Stimulated activated CD8-positive, alpha-beta memory T cell treated with anti-CD3 and anti-CD28 coated beads, Interleukin-7, amount 100 ng/mL, for 24 hours (primary cell): Measurements from ENCODE around the gene HP.
"Not testable (repeated sequence)": the region's sequence is repeated elsewhere in the genome, so short reads cannot be mapped to it uniquely, and the experiment has no call there.

Experiments used
- DNase-seq: peaks from one replicate; pipeline ENCODE4 v3.0.0-alpha.2; 2020; ENCODE audit warnings: low read depth

The HP gene

GRCh38 chr16:72043058-72043457 is 11.2 kb upstream of the HP start:
- DNase-seq: no peak

GRCh38 chr16:72043539-72043938 is 10.8 kb upstream of the HP start:
- DNase-seq: no peak

- DNase-seq: no peak
Measured at GRCh38 chr16:72044296-72044695, 10.0 kb upstream of the HP start.

DNA sequence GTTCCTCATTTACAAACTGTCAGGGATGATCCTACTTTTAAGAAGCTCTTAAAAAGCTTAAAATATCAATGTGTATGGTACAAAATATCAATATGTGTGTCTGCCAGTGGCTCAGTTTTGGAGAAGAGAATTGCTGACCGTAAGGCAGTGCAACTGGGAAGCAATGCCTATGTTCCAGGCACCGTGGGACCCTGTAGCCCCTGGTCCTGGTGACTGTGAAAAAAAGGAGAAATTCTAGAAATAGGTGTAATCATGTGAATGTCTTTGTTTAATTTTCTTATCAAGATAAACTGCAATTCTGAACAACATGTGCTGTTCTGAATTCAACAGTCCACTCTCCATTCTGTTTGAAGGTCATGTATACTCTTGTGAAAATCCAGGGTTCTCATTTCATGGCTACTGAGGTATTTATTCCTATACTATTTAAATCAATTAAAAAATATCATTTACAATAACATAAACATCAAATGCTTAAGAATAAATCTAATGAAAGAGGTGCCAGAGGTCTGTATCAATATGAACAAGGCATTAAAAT is 9.4 kb upstream of the HP start:
- no peak for DNase-seq

GRCh38 chr16:72049110-72049509 is 5.2 kb upstream of the HP start:
- DNase-seq: no peak

DNA sequence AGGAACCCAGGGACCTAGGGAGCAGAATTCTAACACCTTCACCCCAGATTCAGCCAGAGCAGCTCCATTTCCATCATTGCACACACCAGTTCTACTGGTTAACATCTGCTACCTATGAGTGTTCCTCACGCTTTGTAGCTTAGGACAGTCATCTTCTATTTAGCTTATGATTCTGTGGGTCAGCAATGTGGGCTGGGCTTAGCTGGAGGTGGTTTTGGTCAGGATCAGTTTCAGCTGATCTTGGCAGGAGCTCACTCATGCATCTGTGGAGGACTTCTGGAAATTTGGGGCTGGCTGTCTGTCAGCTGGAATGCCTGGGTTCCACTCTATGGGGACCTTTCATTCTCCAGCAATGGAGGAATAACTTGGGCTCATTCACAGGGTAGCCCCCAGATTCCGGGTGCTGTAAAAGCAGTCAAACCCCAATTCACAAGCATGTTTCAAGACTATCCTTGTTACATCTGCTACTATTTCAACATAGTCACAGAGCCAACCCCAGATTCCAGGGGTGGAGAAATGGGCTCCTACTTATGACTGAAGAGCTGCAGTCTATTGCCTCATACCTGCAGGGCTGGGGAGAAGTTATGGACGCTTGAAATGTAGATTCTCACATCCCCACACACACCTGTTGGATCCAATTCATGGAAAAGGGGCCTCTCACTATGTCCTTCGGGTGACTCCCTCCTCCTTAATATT is 3.4 kb upstream of the HP start:
- DNase-seq: no peak

DNA sequence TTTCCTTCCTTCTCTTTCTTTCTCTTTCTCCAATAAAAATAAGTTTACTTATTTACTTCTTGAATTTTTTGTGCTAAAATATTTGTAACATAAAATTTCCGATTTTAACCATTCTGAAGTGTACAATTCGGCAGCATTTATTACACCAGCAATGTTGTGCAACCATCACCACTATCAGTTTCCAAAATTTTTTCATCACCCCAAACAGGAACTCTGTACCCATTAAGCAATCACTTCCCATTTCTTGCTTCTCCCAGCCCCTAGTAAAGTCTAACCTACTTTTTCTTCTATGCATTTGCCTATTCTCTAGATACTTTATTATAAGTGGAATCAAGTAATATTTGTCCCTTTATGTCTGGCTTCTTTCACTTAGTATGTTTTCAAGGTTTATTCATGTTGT is 2.5 kb upstream of the HP start:
- DNase-seq: no peak

GRCh38 chr16:72055911-72056310 is 1.6 kb downstream of the HP start:
- no peak for DNase-seq

GRCh38 chr16:72057313-72057712 is 3.0 kb downstream of the HP start:
- DNase-seq: not testable (repeated sequence)

GRCh38 chr16:72059060-72059459 is 4.8 kb downstream of the HP start:
- not testable (repeated sequence) for DNase-seq

DNA sequence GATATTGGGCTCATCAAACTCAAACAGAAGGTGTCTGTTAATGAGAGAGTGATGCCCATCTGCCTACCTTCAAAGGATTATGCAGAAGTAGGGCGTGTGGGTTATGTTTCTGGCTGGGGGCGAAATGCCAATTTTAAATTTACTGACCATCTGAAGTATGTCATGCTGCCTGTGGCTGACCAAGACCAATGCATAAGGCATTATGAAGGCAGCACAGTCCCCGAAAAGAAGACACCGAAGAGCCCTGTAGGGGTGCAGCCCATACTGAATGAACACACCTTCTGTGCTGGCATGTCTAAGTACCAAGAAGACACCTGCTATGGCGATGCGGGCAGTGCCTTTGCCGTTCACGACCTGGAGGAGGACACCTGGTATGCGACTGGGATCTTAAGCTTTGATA is 6.1 kb downstream of the HP start:
- no peak for DNase-seq

GRCh38 chr16:72061564-72061963 is 7.3 kb downstream of the HP start:
- no peak for DNase-seq

- DNase-seq: no peak
Measured at GRCh38 chr16:72064361-72064894, 10.1 kb downstream of the HP start.

GRCh38 chr16:72066747-72067146 is 12.4 kb downstream of the HP start:
- no peak for DNase-seq

DNA sequence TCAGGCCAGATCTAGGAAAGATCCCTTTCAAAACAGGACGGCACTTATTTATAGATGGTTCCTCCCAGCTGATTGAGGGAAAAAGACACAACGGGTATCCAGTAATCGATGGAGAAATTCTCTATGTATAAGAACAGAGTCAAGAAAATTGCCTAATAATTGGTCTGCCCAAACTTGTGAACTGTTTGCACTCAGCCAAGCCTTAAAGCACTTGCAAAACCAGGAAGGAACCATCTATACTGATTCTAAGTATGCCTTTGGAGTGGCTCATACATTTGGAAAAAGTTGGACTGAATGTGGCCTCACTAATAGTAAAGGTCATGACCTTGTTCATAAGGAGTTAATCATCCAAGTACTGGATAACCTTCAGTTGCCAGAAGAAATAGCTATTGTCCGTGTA is 14.6 kb downstream of the HP start:
- DNase-seq: no peak

DNA sequence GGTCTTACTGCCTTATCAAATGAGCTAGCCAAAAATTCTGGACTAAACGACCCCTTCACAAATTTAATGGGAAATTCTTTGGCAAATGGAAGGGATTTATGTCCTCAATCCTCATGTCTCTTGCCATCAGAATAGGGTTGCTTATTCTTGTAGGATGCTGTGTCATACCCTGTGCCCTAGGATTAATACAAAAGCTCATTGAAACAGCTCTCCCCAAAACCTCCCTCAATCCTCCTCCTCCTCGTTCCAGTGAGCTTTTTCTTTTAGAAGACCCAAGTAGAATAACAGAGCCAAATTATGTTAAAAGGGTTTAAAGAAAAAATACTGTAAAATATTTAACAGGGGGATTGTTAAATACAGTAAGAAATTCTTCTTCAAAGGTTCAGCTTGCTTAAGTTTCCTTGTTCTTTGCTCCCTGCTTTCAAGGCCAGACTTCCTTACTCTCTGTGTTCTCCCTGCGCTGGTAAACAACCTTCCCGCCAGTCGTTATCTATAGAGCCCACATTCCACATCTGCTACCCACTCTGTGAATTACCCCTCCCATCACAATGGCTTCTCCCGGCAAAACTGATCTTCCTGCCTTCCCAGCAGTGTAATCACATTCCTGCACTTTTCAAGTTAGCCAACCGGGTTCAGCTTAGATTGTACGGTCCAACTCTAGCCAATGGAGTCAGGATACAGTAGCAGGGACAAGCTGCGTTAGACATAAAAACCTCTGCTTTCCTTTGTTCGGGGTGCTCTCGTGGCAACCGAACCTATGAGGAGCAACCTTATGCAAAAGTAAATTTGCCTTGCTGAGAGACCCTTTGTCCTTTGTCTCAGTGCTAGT is 18.4 kb downstream of the HP start:
- no peak for DNase-seq

DNA sequence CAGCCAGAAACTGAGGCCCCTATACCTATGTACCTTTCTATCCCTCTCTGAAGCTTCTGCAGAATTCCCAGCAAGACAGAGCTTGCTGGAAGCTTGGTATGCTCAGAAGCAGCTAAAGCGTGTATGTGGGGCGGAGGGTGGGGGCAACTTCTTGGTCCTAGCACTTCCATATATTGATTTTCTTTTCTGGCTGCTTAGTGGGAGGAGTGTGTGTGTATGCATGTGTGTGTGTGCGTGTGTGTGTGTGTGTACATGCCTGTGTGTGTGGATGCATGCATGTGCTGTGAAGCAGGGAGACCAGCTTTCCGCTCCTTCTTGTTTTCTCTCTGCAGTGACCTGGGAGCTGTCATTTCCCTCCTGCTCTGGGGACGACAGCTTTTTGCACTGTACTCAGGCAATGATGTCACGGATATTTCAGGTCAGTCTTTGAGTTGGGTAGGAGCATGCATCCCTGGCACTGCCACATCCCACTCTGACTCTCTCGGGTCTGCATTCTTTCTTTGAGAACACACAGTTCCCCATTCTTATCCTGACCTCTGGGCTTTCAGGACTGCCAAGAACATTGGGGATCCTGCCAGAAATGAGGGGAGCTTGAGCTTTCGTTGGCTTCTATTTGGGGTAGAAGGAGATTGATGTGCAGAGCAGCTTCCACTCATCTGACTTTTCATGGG is 19.4 kb downstream of the HP start:
- no peak for DNase-seq

DNA sequence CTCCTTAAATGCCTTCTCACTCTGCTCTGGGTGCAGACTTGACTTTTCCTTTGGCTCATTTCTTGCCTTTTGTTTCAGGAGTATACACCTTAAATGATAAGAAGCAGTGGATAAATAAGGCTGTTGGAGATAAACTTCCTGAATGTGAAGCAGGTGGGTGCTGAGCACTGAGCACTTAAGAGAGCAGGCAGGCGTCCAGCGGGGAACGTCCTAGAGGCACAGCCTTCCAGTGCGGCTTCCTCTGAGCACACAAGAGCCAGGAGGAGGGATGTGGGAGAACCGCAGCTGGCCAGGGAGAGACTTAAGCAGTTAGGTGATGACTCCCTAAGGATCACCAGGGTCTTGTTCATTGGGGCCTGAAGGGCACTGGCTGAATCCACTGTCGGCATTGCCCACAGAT is 20.8 kb downstream of the HP start:
- not testable (repeated sequence) for DNase-seq

- DNase-seq: not testable (repeated sequence)
Measured at GRCh38 chr16:72076991-72077706, 22.8 kb downstream of the HP start.

- no peak for DNase-seq
Measured at GRCh38 chr16:72083778-72084404, 29.6 kb downstream of the HP start.

DNA sequence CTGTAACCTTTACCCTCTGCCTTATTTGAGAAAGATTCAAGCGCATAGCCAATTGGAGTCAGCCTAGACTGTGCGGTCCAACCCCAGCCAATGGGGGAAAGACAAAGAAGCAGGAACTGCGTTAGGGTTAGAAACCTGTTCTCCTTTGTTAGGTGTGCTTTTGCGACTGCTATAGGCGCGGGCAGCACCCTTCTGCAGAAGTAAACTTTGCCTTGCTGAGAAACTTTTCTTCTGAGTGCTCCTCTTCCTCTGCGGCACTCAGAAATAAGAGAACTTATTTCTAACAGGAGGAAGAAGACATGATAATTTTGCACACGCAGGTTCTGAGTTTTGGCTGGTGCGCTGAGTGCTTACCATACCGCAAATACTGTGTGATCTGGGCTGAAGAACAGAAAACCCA is 30.1 kb downstream of the HP start:
- DNase-seq: no peak
